IPS DF 19.7 (cell line): ENCODE data around the gene MAFF.
"Not testable (repeated sequence)": the region's sequence is repeated elsewhere in the genome, so short reads cannot be mapped to it uniquely, and the experiment has no call there.

Experiments
- DNase-seq: peaks from one replicate; pipeline ENCODE4 v3.0.0-alpha.2; 2013; ENCODE audit warnings: low read depth, low spot score

MAFF gene

GRCh38 chr22:38201711-38202436, at the start of gene MAFF:
TSS of gene MAFF (plus strand) at chr22:38201994. CDS start at chr22:38213854, 11,860 bp downstream.
- DNase-seq = no peak

- no peak for DNase-seq
These were observed 47.8 kb upstream of the MAFF start for GRCh38 chr22:38153821-38154562.

- not testable (repeated sequence) for DNase-seq
These were observed 47.3 kb upstream of the MAFF start for GRCh38 chr22:38154563-38154915.

- DNase-seq = no peak
These were observed 46.1 kb upstream of the MAFF start for GRCh38 chr22:38155703-38156102.

GRCh38 chr22:38162881-38163843, 38.6 kb upstream of the MAFF start:
- no peak for DNase-seq

- no peak for DNase-seq
These were observed 37.8 kb upstream of the MAFF start for GRCh38 chr22:38163844-38164550.

- DNase-seq = no peak
These were observed 37.3 kb upstream of the MAFF start for GRCh38 chr22:38164551-38164918.

- no peak for DNase-seq
These were observed 35.7 kb upstream of the MAFF start for GRCh38 chr22:38165922-38166593.

- DNase-seq = no peak
These were observed 33.8 kb upstream of the MAFF start for GRCh38 chr22:38167988-38168407.

GRCh38 chr22:38169116-38169515, 32.7 kb upstream of the MAFF start:
- DNase-seq = no peak

- no peak for DNase-seq
These were observed 31.3 kb upstream of the MAFF start for GRCh38 chr22:38170469-38170868.

- DNase-seq = no peak
These were observed 29.6 kb upstream of the MAFF start for GRCh38 chr22:38171927-38172831.

- no peak for DNase-seq
These were observed 28.8 kb upstream of the MAFF start for GRCh38 chr22:38172832-38173640.

GRCh38 chr22:38173641-38173906, 28.2 kb upstream of the MAFF start:
- DNase-seq = no peak

- DNase-seq = no peak
These were observed 27.2 kb upstream of the MAFF start for GRCh38 chr22:38174626-38175025.

GRCh38 chr22:38175206-38176118, 26.3 kb upstream of the MAFF start:
- no peak for DNase-seq

- DNase-seq = no peak
These were observed 25.5 kb upstream of the MAFF start for GRCh38 chr22:38176170-38176741.

GRCh38 chr22:38177044-38177443, 24.8 kb upstream of the MAFF start:
- DNase-seq = no peak
